MM.1S (cell line): ENCODE measurements around the gene LRRC70.

Experiments
- CTCF ChIP-seq: fragments of 300-600 bp; sonication (generic); IDR thresholded peaks from 2 replicates; pipeline ENCODE4 v1.5.1; 2016; ENCODE audit warnings: antibody characterized with exemption, low read length, mixed read lengths
- EZH2 ChIP-seq: fragments of 300-600 bp; sonication (generic); optimal IDR thresholded peaks from 2 replicates; pipeline ENCODE3; 2017; ENCODE audit warnings: low read depth, mild to moderate bottlenecking, antibody characterized with exemption, low read length, mixed read lengths
- EZH2phosphoT487 ChIP-seq: fragments of 300-600 bp; sonication (generic); IDR thresholded peaks from 2 replicates; pipeline ENCODE4 v1.6.1; 2018; ENCODE audit warnings: antibody characterized with exemption, low read length

GRCh38 chr5:62538017-62538942, 40.3 kb upstream of the LRRC70 start:
- TF ChIP-seq CTCF: no peak
- TF ChIP-seq EZH2phosphoT487: no peak
- TF ChIP-seq EZH2: no peak
